GM18951 (cell line): ENCODE results near the gene HAPLN2.
"Not testable (repeated sequence)": the region's sequence is repeated elsewhere in the genome, so short reads cannot be mapped to it uniquely, and the experiment has no call there.

ENCODE experiments used
- POLR2A ChIP-seq: IDR thresholded peaks from 4 replicates; pipeline ENCODE4 v1.6.1; 2011; ENCODE audit warnings: mild to moderate bottlenecking; ENCODE audit not compliant: insufficient read length, insufficient read depth; ENCODE audit errors: extremely low read depth
- in situ Hi-C: fragments of 300-500 bp; cut with MboI; formaldehyde crosslinking; loops from one replicate; pipeline ENCODE4 v1.12.0; 2022; ENCODE audit warnings: low sequenced_read_pairs, mixed read lengths, inconsistent platforms; ENCODE audit not compliant: unreplicated experiment

HAPLN2 gene

DNA sequence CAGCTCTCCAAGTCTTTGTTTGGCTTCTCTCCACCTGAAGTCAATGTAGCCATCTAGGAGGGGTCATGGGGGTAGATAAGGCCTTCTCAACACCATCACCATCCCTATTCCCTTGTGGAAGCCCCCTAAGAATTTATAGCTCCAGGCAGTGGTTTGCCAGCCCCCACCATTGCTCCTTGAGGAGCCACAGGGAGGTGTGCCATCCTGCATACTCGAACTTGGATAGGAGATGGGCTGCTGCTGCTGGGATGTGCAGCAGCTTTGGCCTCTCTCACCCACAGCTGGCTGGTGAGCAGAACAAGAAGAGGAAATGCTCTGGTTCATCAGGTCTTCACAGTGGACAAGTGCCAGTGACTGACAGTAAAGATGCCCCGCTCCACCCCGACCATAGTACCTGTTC, 22.8 kb upstream of the HAPLN2 start:
- TF ChIP-seq POLR2A = no peak
- in situ Hi-C loops = no loop called here

DNA sequence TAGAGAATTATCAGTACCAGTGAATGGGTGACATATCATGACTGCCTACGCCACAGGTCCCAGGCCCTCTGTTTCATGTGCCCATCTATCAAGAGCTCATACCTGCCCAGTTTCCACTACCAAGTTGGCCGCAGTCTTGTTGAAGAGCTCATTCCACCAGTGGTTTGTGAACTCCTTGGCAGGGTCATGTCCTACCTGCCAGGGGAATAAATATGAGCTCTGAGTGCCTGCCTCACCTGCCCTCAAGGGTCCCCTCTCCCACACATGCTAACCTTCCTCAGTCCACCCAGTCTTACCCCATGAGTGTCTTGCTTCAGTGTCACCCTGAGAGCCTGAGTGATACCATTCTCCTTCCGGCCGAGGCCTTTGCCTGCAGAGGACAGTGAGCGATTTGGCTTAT, 21.1 kb upstream of the HAPLN2 start:
- in situ Hi-C loops = no loop called here
- no peak for TF ChIP-seq POLR2A

DNA sequence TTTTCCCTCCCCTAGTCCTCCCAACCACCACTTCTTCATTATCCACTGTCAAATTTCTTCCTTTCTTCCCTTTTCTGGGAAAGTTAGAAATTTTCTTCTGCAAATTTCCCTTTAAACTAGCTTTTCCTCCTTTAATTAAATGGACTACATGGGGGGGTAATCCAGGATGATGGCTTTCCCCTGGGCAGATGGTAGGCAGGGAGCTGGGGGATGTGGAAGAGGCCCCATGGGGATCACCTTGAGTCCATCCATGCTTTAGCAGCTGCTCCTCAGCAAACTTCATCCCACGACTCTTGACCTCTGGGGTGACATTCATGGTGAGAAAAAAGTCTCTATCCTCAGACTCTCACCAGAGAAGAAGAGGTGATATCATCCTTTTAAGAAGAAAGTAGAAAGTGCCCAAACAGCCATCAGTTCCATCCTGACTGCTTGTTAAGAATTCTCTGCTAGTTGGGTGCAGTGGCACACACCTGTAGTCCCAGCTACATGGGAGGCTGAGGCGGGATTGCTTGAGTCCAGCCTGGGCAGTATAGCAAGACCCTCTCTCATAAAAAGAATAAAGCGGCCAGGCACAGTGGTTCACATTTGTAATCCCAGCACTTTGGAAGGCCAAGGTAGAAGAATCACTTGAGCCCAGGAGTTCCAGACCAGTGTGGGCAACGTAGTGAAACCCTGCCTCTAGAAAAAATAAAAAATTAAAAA, 20.3 kb upstream of the HAPLN2 start:
- in situ Hi-C loops = no loop called here
- no peak for TF ChIP-seq POLR2A

GRCh38 chr1:156599811-156600210, 19.4 kb upstream of the HAPLN2 start:
- in situ Hi-C loops = no loop called here
- no peak for TF ChIP-seq POLR2A

DNA sequence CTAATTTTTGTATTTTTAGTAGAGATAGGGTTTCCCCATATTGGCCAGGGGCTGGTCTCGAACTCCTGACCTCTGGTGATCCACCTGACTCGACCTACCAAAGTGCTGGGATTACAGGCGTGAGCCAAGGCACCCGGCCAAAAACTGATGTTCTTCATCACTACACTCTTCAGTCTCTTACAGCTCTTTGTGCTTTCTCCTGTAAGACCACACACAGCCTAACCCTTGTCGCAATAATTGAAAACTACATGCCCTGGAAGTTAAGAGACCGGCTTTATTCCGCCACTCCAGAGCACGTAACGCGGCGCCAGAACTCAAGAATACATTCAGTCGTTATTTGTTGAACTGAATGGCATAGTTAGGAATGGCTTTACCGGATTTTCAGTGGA, 18.5 kb upstream of the HAPLN2 start:
- in situ Hi-C loops = no loop called here
- no peak for TF ChIP-seq POLR2A

GRCh38 chr1:156601122-156601830, 17.9 kb upstream of the HAPLN2 start, which contains the start of gene GPATCH4:
TSS of gene GPATCH4 (minus strand) at chr1:156601479.
- TF ChIP-seq POLR2A = peak; percentile 76
- in situ Hi-C loops = no loop called here

- in situ Hi-C loops = no loop called here
- no peak for TF ChIP-seq POLR2A
Observed at GRCh38 chr1:156601892-156602291, 17.3 kb upstream of the HAPLN2 start.

- TF ChIP-seq POLR2A = no peak
- in situ Hi-C loops = no loop called here
Observed at GRCh38 chr1:156602557-156602993, 16.6 kb upstream of the HAPLN2 start.

- in situ Hi-C loops = not testable (repeated sequence)
Observed at GRCh38 chr1:156607344-156607743, 11.9 kb upstream of the HAPLN2 start.

DNA sequence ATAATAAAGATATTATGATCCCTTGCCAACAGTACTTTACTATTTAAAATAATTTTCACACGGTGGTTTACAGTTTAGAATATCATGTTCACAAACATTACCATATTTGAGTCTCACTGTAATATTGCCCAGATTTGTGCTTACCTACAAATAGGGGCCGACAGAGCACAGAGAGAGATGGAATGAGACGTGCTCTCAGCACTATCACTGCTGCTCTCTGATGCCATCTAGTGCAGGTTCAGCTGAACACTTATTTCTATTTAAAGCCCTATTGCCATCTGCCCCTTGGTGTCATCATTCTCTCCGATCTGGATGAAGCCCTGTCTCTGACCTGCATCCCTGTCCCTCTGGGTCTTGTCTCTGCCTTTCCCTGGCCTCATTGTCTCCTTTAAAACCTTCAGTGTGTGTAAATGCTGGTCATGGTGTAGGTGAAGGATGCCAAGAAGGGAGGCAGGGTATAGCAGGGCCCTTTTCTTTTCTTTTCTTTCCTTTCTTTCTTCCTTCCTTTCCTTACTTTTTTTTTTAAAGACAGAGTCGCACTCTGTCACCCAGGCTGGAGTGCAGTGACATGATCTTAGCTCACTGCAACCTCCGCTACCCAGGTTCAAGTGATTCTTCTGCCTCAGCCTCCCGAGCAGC, 11.1 kb upstream of the HAPLN2 start:
- no peak for TF ChIP-seq POLR2A
- in situ Hi-C loops = no loop called here

- TF ChIP-seq POLR2A = no peak
- in situ Hi-C loops = no loop called here
Observed at GRCh38 chr1:156608981-156609380, 10.2 kb upstream of the HAPLN2 start.

DNA sequence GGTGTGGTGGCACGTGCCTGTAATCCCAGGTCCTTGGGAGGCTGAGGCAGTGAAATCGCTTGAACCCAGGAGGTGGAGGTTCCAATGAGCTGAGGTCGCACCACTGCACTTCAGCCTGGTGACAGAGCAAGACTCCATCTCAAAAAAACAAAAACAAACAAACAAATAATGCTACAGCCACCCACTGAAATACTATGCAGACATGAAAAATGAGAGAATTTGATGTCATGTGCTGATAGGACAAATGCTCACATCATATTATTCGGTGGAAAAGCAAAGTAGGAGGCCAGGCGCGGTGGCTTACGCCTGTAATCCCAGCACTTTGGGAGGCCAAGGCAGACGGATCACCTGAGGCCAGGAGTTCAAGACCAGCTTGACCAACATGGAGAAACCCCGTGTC, 9.1 kb upstream of the HAPLN2 start:
- in situ Hi-C loops = loop anchor here (10.0 kb wide), 1 partner anchor 225 kb away; no protein-coding TSS in a partner anchor

DNA sequence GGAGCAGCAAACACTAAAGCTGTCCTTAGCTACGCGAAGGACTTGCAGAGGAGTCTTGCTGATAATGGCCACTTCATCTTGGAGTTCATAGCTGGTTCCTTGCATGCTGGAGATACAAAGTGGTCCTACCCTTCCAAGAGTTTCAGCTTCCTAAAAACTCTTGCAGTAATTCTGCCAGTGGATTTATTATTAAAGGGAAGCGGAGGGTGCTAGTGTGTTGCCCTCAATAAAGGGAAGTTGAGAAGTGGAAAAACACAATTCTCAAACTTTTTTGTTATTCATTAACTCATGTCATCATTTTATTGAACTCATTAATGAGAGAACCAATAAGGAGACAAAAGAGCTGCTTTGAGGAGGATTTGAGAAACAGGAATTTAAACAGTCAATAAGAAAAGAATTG, 6.5 kb upstream of the HAPLN2 start:
- in situ Hi-C loops = loop anchor here (10.0 kb wide), 1 partner anchor 228 kb away; no protein-coding TSS in a partner anchor
- TF ChIP-seq POLR2A = no peak

- in situ Hi-C loops = loop anchor here (10.0 kb wide), 1 partner anchor 231 kb away; no protein-coding TSS in a partner anchor
- TF ChIP-seq POLR2A = no peak
Observed at GRCh38 chr1:156615946-156616345, 3.3 kb upstream of the HAPLN2 start.
